Islet of Langerhans (tissue), 1 donor: ENCODE results near the gene GABRD.

ENCODE experiments used
- FAIRE-seq: peaks from one replicate; lab custom pipeline; 2011; peaks lifted over from hg19 to GRCh38; lab: Jason Lieb, UNC

Gene GABRD

DNA sequence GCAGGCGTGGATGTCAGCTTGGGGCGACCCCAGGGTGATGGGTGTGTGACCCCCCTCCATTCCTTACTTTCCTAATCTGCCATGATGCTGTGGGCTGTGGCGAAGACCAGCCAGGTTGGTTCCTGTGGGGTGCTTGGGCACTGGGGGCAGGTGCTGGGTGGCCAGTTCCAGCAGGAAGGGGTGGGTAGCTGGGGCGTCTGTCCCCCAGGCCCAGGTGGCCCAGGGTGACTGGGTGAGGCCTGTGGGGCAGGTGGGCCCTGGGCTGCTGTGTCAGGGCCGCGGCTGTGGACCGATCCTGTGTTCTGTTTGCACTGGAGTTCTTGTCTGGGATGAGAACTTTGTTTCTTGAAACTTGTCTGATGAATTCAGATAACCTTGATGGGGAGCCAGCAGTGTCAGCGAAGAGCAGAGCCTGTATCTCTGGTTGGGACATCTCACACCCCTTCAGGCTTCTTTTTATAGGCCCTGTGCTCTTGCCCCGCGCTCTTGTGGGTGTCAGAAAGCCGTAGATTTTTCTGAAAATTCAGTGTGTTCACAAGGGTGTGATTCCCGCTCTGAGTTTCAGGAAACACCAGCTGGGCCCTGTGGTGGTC is 34.7 kb downstream of the GABRD start:
- FAIRE-seq: no peak

DNA sequence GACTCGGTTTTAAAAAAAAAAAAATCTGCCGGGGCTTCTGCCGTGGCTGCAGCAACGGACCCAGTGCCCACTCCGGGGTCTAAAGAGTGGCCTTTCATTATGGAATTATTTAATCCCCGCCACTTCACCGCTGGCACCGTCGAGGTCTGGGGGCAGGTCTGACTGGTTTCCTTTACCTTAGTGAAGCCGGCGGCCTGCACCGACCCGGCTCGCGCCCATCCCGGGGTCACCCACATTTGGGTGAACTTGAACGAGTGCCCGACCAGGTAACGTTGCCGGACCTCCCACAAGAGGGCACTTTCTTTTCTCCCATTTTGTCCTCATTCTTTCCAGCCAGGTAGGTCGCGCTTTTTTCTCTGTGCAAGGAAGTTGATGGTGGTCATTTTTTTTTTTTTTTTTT is 35.4 kb downstream of the GABRD start:
- no peak for FAIRE-seq

DNA sequence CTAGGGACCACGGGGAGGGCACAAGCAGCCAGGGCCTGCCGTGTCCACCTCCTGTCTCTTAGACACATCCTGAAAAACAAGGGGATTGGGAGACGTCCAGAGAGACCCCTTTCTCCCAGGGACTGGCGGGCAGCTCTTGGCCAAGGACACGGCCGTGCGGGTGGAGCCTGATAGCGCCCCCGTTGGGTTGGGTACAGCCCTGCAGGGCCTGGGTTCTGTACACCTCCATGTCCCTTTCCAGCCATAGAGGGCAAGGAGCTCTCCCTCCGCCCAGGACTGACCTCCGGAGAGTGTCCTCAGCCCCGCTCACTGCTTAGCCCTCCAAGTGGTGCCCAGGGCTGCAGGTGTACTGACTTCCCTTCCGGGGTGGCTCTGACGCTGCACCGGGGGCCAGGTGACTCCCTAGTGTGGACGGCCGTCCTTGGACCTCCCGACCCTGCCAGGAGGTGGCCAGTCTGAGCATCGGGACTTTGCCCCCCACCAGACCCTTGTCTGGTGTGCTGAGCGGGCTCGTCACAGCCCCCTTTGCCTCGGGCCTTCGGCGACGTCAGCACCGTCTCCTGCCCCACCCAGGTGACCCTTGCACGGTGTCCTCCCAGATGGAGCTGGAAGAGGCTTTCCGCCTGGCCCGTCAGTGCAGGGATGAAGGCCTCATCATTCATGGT is 36.9 kb downstream of the GABRD start:
- no peak for FAIRE-seq

DNA sequence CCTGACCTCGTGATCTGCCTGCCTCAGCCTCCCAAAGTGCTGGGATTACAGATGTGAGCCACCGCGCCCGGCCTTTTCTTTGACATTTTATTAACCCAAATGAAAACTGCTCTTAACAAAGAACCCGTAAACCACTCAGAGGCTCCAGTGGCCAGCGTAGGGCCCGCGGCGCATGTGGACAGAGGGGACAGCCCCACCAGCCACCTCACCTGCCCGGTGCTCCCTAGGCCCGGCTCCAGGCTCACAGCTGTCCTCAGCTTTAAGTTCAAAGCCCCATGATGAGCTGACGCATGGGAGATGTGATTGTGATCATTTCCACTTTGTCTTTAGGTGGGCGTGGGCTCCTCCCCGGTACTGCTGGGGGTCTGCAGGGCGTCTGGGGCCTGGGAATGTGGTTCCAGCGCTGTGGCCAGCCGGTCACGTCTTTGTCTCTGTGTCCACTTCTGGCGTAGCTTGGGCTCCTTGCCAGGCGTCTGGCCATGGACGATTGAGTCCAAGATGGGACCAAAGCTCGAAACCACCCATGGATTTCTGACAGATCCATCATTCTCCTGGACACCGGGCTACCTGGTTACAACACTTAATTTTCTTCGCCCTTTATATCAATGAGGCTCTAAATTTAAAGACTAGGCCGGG is 37.9 kb downstream of the GABRD start:
- FAIRE-seq: no peak

DNA sequence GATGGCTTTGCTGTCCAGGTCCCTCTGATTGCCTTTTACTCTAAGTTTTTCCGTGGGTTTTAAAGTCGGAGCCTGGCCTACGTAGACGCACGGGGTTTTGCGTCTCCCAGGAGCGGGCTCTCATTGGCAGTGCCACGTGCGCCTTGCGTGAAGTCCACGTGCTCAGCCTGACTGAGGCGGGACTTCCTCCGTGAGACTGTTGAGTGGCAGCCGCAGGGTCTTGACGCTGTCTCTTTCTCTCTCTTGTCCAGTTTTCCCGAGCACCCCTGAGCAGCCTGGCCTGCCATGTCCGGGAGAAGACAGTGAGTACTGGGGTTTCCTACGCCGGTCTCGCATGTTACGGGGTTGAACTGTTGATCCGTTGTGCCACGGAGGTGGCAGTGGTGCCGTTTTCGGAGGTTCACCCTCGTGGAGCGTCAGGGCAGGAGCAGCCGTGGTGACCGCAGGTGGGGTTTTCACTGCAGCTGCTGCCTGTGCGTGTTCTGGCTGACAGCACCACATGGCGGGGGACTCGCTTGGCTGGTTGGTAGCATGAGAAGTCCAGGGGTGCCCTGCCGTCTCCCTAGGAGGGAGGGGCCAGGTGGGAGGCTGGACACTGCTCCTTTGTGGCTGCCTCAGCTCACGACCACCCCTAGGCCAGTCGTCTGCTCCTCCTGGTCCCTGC is 40.3 kb downstream of the GABRD start:
- FAIRE-seq: no peak

DNA sequence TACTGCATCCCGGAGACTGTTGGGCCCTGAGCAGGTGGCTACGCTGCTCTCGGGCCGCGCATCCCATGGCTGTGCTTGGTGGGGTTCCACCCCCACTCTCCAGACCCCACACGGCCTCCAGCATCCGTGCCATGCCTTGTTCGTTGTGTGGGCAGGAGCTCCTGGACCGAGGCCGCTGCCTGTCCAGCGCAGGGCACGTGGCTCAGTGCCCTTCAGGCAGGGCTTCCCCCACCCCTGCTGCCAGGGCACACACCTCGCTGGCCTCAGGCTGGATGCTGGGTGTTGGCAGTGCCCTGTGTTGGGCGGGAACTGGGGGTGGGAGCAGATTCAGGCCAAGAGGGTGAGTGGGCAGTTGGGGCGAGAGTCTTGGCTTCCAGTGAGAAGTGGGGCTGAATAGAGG is 40.9 kb downstream of the GABRD start:
- FAIRE-seq: no peak

DNA sequence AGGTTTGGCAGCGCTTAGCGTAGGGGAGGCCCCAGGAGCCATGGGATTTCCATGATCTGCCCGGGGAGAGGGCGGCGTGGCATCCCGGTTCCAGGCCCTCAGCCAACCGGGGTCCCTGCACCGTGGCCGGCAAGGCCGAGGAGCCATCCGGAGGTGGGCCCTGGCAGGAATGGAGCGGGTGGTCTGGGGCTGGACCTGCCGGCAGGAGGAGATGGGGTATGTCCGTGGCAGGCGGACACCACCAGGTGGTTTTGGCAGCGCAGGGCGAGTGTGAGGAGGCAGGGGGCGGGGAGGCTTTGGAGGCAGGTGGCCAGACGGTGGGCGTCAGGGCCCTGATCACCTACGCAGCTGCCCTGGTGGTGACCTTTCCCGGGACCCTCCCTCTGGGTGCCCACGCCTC is 41.4 kb downstream of the GABRD start:
- FAIRE-seq: no peak

DNA sequence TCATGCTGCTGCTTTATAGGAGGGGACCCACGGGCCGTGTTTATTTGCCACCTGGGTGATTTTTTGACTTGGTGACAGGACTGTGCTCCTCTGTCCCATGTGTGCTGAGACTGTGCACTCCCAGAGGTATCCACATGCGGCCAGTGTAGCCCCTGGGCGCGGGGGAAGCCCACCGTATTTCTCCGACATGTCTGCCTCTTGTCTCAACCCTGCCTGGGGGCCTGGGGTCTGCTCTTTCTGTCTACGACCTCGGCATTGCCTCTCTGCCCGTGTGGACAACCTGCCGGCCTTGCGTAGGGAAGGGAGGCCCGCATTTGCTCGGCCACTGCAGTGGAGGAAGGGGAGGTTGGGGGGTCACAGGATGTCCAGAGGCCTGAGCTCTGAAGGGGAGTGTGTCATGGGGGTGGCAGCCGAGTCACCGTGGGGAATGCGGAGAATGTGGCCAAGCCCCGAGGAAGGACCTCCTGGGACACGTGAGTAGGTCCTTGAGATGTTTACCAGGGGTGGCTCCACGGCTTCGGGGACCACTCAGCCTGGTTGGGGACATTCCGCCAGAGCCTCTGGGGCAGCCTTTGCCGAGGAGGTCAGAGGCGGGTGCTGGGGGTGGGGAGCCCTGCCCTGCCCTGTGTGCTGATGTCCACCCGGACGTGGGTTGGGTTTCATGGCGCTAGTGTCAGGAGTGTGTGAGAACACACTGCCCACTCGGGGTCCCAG is 42.1 kb downstream of the GABRD start:
- no peak for FAIRE-seq

DNA sequence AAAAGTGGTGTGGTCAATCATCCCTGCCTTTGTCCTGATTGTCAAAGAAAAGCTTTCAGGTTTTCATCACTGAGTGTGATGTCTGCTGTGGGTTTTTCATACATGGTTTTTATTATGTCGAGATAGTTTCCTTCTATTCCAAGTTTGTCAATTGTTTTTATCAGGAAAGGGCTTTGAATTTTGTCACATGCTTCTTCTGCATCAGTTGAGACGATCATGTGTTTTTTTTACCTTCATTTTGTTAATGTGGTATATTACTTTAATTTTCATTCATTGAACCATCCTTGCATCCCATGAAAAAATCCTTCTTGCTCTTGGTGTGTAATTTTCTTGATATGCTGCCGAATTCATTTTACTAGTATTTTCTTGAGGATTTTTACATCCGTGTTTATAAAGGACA is 46.6 kb downstream of the GABRD start:
- FAIRE-seq: no peak

DNA sequence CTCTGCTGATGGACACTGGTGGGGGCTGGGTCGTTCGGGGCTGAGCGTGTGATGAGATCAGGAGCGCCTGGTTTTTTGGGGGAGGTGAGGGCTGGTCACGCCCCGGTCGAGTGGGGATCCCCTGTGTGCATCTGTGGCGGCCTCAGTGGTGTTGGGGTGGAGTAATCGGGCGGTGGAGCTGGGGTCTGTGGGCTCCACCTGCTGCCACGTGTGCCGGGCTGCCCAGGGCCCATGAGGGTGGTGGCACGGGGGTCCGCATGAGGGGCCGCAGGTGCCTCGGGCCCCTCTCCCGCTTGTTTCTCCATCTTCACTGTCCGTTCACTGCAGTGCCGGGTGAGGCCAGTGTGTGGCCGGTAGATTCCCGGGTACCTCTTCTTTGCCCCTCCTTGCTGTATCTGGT is 48.2 kb downstream of the GABRD start:
- no peak for FAIRE-seq

DNA sequence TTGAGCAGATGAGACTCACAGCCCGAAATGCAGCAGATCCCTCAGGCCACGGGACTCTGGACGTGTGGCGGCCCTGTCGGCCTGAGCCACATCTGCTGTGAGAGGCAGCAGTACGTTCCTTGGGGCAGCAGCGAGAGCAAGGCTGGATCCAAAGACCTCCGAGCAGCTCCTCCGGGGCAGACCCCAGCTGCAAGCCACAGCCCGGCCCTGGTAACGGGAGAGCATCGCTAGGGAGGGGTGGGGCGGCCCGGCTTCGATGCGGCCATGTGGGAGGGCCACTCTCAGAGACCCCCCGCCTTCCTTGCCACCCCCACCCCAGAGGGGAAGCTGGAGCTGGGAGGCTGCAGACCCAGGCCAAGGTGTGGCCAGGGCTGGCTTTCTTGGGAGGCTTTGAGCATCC is 48.8 kb downstream of the GABRD start:
- FAIRE-seq: no peak

DNA sequence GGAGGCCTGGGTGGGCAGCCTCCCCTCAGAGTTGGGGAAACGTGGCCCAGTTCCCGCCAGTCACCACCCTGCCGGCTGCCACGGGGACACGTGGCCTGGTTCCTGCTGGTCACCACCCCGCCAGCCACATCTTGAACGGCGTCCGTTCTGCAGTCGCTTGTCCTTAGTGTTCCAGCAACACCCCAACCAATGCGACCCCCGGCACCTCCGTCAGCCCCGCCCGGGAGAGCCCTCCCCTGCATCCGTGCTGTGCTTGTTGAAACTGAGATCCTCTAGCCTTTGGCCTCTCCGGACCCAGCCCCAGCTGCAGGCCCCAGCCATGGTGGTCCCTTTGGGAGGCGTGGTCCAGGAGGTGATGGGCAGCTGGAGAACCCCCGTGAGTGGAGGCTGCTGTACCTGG is 49.8 kb downstream of the GABRD start:
- FAIRE-seq: no peak

DNA sequence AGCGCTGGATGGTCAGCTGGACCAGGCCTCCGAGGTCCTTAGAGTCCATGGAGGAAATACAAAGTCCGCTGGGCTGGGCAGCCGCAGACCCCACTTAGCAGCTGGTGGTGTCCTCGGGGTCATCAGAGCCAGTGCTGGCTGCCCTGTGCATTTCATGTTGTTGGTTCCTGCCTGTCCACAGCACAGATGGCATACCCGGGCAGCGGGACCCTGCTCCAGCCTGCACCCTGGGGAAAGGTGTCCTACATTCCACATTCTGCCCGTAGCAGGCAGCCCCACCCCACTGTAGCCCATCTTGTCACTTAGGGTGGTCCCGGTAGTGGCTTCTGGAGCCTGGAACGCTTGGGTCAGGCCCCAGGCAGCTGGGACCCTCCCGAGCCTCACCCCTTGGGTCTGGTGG is 50.9 kb downstream of the GABRD start:
- FAIRE-seq: no peak

DNA sequence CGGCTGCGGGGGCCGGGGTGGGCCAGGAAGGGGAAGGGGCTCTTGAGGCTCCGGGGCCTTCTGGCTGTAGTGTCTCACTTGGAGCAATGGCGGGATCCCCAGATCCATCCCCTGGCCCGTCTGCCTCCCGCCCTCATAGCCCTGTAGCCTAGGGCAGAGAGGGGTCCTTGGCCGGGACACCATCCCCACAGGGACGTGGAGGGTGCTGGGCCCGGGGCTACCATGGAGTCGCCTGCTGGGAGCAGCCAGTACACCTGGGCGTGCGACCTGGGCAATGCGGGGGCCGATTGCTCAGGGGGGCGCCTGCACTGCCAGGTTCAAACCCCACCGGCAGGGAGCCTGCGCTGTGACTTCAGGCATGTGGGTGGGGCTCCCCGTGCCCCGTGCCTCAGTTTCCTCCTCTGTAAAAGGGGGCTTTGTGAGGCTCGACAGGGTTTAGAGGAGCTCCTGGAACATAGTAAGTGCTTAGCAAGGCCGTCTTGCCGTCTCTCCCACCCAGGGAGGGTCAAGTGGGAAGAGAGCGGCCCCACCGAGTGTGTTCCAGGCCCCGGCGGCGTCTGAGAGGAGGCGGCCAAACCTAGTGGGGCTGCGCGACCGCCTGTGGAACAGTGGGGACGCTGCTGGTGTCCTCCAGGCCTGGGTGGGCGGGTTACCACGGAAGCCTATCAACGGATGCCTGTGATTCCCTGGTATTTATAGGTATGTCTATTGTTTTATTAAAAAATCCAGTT is 51.8 kb downstream of the GABRD start:
- FAIRE-seq: no peak

DNA sequence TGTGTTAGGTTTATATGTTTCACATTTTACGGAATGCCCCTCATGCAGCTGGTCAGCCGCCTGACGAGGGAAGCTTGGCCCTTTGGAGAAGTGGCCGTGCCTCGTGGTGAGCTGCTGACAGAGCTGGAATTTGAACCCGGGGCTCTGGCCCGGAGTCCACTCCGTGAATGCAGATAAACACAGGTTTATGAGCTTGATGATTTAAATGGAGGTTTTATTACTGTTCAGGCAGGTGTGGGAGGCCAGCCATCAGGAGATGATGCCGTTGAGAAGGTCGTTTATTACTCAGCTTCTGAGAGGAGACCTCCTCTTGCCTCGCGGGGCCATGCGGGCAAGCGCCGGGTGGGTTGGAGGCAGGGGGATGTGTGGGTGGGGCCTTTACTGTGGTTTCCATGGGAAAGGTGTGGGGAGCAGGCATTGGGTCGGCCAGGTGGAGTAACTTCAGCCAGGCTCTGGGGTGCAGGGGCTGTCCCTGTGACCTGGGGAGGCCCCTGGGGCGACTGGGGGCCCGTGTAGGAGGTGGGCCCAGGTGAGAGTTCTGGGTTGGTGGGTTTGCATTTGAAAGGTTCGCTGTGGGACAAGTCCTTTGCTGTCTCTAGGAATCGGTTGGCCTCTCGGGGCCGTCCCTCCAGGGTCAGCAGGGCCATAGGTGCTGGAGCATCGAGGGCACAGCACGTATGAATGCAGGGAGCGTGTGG is 53.1 kb downstream of the GABRD start:
- FAIRE-seq: no peak

DNA sequence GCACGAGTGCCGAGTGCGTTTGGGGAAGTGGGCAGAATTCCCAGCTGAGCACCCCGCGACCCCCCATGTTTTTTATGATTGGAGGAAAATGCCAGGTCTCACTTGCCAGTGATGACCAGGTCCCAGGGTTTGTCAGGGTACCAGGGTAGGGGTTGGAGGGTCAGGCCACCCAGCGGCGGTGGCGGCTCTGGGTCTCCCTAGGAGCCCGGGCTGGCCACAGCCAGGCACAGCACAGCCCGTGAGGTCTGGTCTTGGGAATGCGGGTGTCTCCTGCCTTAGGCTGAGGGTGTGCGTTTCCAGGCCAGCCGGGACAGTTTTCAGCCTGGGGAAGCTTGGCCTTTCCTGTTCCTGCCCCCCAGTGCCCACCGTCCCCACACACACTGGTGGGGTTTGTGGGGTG is 53.7 kb downstream of the GABRD start:
- FAIRE-seq: no peak

DNA sequence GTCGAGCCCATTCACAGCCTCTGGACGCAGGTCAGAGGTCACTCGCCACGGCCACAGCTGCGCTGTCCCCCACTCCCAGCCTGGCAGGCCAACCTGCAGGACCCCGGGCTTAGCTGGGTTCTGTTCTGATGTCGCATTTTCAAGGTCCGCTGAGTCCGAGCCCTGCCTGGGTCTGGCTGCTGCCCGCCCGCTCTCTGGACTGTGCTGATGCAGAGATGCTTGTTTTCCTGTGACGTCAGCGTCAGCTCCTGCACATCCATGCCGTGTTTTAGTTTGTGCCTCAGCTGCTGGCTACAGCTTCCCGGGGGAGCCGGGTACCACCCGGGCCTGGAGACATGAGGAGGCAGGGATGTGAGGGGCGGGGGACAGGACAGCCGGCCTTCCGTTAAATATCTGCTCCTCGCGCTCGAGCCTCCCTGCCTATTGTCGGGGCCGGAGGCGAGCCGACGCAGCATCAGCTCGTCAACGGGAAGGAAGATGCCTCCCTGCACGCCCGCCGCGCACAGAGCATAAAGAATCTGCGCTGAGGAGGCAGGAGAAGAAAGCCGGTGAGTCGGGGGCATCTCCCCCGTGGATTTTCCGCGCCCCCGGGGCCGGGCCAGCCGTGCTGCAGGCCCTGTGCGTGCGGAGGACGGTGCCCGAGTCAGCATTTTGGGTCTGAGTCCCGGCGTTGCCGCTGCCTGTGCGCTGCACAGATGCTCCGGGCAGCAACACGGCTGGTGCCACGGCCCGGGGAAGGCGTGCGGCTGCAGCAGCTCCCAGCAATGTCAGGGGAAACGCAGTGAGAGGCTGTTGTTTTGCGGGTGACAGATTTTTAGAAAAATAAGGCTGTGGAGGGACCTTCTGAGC is 54.5 kb downstream of the GABRD start:
- FAIRE-seq: no peak

DNA sequence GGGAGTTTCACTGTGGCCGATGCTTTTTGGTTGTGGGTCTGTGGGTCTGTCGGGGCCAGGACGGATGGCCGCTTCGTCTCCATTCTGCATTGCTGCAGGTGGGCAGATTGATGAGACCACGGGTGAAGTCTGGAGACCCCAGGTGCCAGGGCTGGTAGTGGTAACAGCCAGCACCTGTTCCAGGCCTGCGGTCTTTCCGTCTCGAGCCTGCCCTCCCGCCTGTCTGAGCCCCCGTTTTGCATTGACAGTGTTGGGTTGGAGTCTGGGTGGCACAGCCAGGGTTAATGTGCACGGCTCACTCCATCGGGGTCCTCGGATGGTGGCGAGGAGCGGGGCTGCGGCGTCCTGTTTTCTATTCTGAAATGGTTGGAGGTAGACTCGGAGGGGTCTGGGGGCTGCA is 55.3 kb downstream of the GABRD start:
- FAIRE-seq: no peak

DNA sequence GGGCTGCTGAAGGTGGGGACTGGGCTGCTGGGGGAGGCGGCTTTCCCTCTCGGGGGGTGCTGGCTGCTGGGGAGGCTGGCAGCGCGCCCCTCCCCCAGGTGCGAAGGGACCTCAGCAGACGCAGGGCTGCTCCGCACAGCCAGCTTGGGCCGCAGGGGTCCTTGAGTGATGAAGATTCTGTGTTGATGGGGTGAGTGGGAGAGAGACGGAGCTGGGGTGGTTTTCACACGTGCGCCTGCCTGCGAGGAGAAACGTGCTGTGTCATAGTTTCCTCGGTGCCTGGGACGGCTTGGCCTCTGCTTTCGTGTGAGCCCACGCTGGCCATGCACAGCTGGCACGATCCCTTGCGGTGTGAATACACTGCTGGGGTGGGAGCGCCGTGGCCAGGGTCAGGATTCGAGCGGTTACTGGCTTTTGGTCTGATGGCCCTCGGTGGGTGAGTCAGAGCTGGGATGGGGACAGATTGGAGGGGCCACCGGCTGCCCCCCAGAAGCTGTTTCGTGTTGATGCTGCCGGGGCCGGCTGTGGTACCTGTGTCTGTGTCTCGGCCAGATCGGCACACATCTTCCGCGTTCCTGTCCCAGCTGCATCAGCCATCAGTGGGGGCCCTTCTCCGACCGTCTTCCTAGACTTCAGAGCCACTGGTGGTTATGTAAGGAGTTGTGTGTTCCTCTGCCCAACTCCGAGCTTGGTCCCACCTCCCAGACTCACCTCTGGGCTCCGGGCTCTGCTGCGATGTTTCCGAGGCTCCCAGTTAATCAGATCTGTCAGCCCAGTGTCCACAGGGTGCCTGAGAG is 56.0 kb downstream of the GABRD start:
- no peak for FAIRE-seq

DNA sequence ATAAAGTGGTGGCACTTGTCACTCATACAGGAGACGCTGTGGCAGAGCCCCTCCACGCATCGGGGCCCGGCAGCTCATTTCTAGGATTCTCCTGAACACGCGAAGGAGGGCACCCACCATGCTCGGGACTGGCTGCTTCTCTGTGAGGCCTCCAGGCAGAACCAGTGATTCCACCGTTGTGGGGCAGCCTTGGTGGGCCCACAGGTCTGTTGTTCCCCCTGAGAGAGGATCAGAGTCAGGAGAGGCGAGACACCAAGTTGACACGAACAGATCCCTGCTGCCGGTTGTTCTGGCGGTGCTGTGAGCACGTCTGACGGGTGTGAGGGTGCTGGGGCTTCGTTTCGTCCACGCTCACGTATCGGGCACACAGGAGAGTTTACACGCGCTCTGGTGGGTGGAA is 57.7 kb downstream of the GABRD start:
- no peak for FAIRE-seq
